GM23248 (cell line): ENCODE measurements around the gene ZNF616. TPM values are rescaled to one million over a fixed set of nuclear protein-coding genes. Genes with fewer than 3 reads are reported as not detected.

Experiments
- DNase-seq: peaks from one replicate; pipeline ENCODE4 v3.0.0-alpha.2; 2015
- H2AFZ ChIP-seq: fragments of 200-600 bp; sonication (generic); 2 replicates; pipeline ENCODE4 v1.6.1; 2016; ENCODE audit warnings: antibody characterized with exemption
- H3F3A ChIP-seq: fragments of 200-600 bp; sonication (generic); 2 replicates; pipeline ENCODE4 v1.6.1; 2016; ENCODE audit warnings: mild to moderate bottlenecking, antibody characterized with exemption, mixed run types; ENCODE audit not compliant: insufficient read depth
- H3K27ac ChIP-seq: fragments of 200-600 bp; sonication (generic); 2 replicates; pipeline ENCODE4 v1.5.1; 2016; ENCODE audit warnings: mild to moderate bottlenecking
- H3K27me3 ChIP-seq: fragments of 200-600 bp; sonication (generic); replicated peaks from 2 replicates; pipeline ENCODE4 v1.6.1; 2016; ENCODE audit warnings: mild to moderate bottlenecking; ENCODE audit not compliant: insufficient read depth
- H3K36me3 ChIP-seq: fragments of 200-600 bp; sonication (generic); 2 replicates; pipeline ENCODE4 v1.6.1; 2016; ENCODE audit warnings: low read depth, mild to moderate bottlenecking
- H3K4me1 ChIP-seq: fragments of 200-600 bp; sonication (generic); 2 replicates; pipeline ENCODE4 v1.6.1; 2016; ENCODE audit warnings: mild to moderate bottlenecking; ENCODE audit not compliant: insufficient read depth
- H3K4me2 ChIP-seq: fragments of 200-600 bp; sonication (generic); one replicate; pipeline ENCODE4 v1.6.1; 2016; ENCODE audit warnings: mild to moderate bottlenecking; ENCODE audit not compliant: unreplicated experiment
- H3K4me3 ChIP-seq: fragments of 200-600 bp; sonication (generic); 2 replicates; pipeline ENCODE4 v1.5.1; 2016; ENCODE audit warnings: mild to moderate bottlenecking
- H3K79me2 ChIP-seq: fragments of 200-600 bp; sonication (generic); 2 replicates; pipeline ENCODE4 v1.6.1; 2016; ENCODE audit warnings: mild to moderate bottlenecking; ENCODE audit not compliant: insufficient read depth
- H3K9ac ChIP-seq: fragments of 200-600 bp; sonication (generic); 2 replicates; pipeline ENCODE4 v1.6.1; 2016; ENCODE audit warnings: mild to moderate bottlenecking
- H3K9me2 ChIP-seq: fragments of 200-600 bp; sonication (generic); 2 replicates; pipeline ENCODE4 v1.6.1; 2016; ENCODE audit warnings: mixed run types, mild to moderate bottlenecking, moderate library complexity; ENCODE audit not compliant: insufficient read depth
- H3K9me3 ChIP-seq: fragments of 200-600 bp; sonication (generic); one replicate; pipeline ENCODE4 v1.6.1; 2017; ENCODE audit warnings: low read depth
- H4K20me1 ChIP-seq: fragments of 200-600 bp; sonication (generic); 2 replicates; pipeline ENCODE4 v1.6.0; 2016; ENCODE audit not compliant: insufficient read depth
- EZH2 ChIP-seq: fragments of 200-600 bp; sonication (generic); IDR thresholded peaks from 2 replicates; pipeline ENCODE4 v1.6.1; 2018; ENCODE audit warnings: antibody characterized with exemption, mild to moderate bottlenecking; ENCODE audit not compliant: insufficient read depth, poor library complexity, severe bottlenecking
- EZH2phosphoT487 ChIP-seq: fragments of 200-600 bp; sonication (generic); IDR thresholded peaks from 2 replicates; pipeline ENCODE4 v1.6.1; 2018; ENCODE audit warnings: antibody characterized with exemption, moderate library complexity, mild to moderate bottlenecking, low read depth; ENCODE audit not compliant: insufficient read depth
- WGBS, 2 experiments: methylation state at CpG; one replicate each; pipeline ENCODE4 v1.1.6; 2015 to 2017; ENCODE audit warnings: low lambda C conversion rate in 2 of 2, low coverage in 1 of 2; ENCODE audit errors: missing lambda C conversion rate in 2 of 2; 5-methylcytosine and 5-hydroxymethylcytosine counted together
- in situ Hi-C: fragments of 300-500 bp; cut with MboI; formaldehyde crosslinking; loops from 2 replicates; pipeline ENCODE4 v1.15.0; 2020
- polyA plus RNA-seq: library from polyadenylated mRNA; unstranded; fragments of >200 nt; fragmentation: Nextera tagmentation; extraction: Ambion mirVana; gene quantifications from 2 replicates; pipeline ENCODE4 v1.2.1, GENCODE V29; 2016
- total RNA-seq: library from RNA; depleted of rRNA; stranded (reverse); fragments of >200 nt; shearing (Covaris generic); gene quantifications from 2 replicates; pipeline ENCODE4 v1.2.3, GENCODE V29; 2014

The ZNF616 gene
- total and polyA plus RNA-seq, 2 experiments from 2014 or later, result 4.7 to 5.8 TPM

- Histone ChIP-seq H3K9me2 (no peaks in the 10 kb centered on the region), H3K27ac (peak overlapping the region; percentile 57), H3K9ac (peak overlapping the region; percentile 68), H3K4me1 (peaks cover 7% of the 10 kb centered on the region), H3K27me3 (no peaks in the 10 kb centered on the region), H3K79me2 (peaks cover 39% of the 10 kb centered on the region), H4K20me1 (no peaks in the 10 kb centered on the region), H3K4me3 (peak overlapping the region; percentile 58), H3F3A (peaks cover 34% of the 10 kb centered on the region), H3K4me2 (peak overlapping the region; percentile 85), H3K9me3 (no peaks in the 10 kb centered on the region), H2AFZ (peak overlapping the region; percentile 97), H3K36me3 (no peaks in the 10 kb centered on the region)
- in situ Hi-C loops, result no loop called here
- WGBS, 2 experiments, result 15 to 39% methylated on average over 9 to 22 of the region's 22 CpGs
- peak; percentile 20 for DNase-seq
- TF ChIP-seq EZH2phosphoT487 (no peak), EZH2 (no peak)
These were observed 433 bp upstream of the ZNF616 start for GRCh38 chr19:52140032-52140710.

- no peaks in the 10 kb centered on the region for H3K27me3 ChIP-seq
- no peaks in the 10 kb centered on the region for H3K9me3 ChIP-seq
- peaks cover 7% of the 10 kb centered on the region for H3K4me1 ChIP-seq
- H3K4me2 ChIP-seq, result peak overlapping the region; percentile 94
- no peaks in the 10 kb centered on the region for H3K9me2 ChIP-seq
- TF ChIP-seq EZH2phosphoT487, result no peak
- no peak for TF ChIP-seq EZH2
- H4K20me1 ChIP-seq, result no peaks in the 10 kb centered on the region
- DNase-seq, result no peak
- no peaks in the 10 kb centered on the region for H3K36me3 ChIP-seq
- peak overlapping the region; percentile 91 for H3K27ac ChIP-seq
- 1 to 2% methylated on average over 7 of the region's 7 CpGs for WGBS, 2 experiments
- H3K4me3 ChIP-seq, result peak overlapping the region; percentile 100
- peaks cover 34% of the 10 kb centered on the region for H3F3A ChIP-seq
- in situ Hi-C loops, result no loop called here
- H3K9ac ChIP-seq, result peak overlapping the region; percentile 95
- H2AFZ ChIP-seq, result peak overlapping the region; percentile 97
- H3K79me2 ChIP-seq, result peaks cover 51% of the 10 kb centered on the region
These were observed 821 bp downstream of the ZNF616 start for GRCh38 chr19:52138983-52139251.

GRCh38 chr19:52138278-52138982, 1.3 kb downstream of the ZNF616 start:
- Histone ChIP-seq H3K9ac (peak overlapping the region; percentile 95), H4K20me1 (no peaks in the 10 kb centered on the region), H3F3A (peaks cover 34% of the 10 kb centered on the region), H3K79me2 (peaks cover 56% of the 10 kb centered on the region), H3K36me3 (no peaks in the 10 kb centered on the region), H3K9me2 (no peaks in the 10 kb centered on the region), H3K27ac (peak overlapping the region; percentile 91), H3K4me2 (peak overlapping the region; percentile 94), H3K4me1 (peaks cover 7% of the 10 kb centered on the region), H3K27me3 (no peaks in the 10 kb centered on the region), H2AFZ (peak overlapping the region; percentile 97), H3K4me3 (peak overlapping the region; percentile 100), H3K9me3 (no peaks in the 10 kb centered on the region)
- peak; percentile 63 for DNase-seq
- no peak for TF ChIP-seq EZH2phosphoT487
- TF ChIP-seq EZH2, result no peak
- in situ Hi-C loops, result no loop called here
- 1% methylated on average over 14 of the region's 14 CpGs for WGBS, 2 experiments

GRCh38 chr19:52120286-52120685, 19.5 kb downstream of the ZNF616 start:
- no peak overlapping the region for H3K9ac ChIP-seq
- TF ChIP-seq EZH2phosphoT487, result no peak
- TF ChIP-seq EZH2, result no peak
- peaks cover 99% of the 10 kb centered on the region for H3K36me3 ChIP-seq
- no peak overlapping the region for H3K4me3 ChIP-seq
- H3K27me3 ChIP-seq, result no peaks in the 10 kb centered on the region
- no peak overlapping the region for H2AFZ ChIP-seq
- peaks cover 26% of the 10 kb centered on the region for H3K79me2 ChIP-seq
- peaks cover 37% of the 10 kb centered on the region for H3K9me3 ChIP-seq
- in situ Hi-C loops, result no loop called here
- no peak overlapping the region for H3K4me2 ChIP-seq
- peaks cover 17% of the 10 kb centered on the region; the same call in 1 of the 2 replicates for H3F3A ChIP-seq
- DNase-seq, result no peak
- 96% methylated on average over 3 of the region's 3 CpGs for WGBS, 2 experiments
- no peaks in the 10 kb centered on the region for H4K20me1 ChIP-seq
- H3K9me2 ChIP-seq, result no peaks in the 10 kb centered on the region
- H3K4me1 ChIP-seq, result no peaks in the 10 kb centered on the region
- no peak overlapping the region for H3K27ac ChIP-seq
